MG63 (cell line): Measurements from ENCODE around the gene TSC22D1. TPM values are rescaled to one million over a fixed set of nuclear protein-coding genes. Genes with fewer than 3 reads are reported as not detected.

Experiments
- DNase-seq: peaks from one replicate; pipeline ENCODE4 v3.0.0-alpha.2; 2020
- H3K27me3 ChIP-seq: fragments of 250-450 bp; sonication (Bioruptor Pico); 2 replicates; pipeline ENCODE4 v1.5.1; 2020; ENCODE audit warnings: mild to moderate bottlenecking, moderate library complexity
- H3K36me3 ChIP-seq: fragments of 250-450 bp; sonication (Bioruptor Pico); 2 replicates; pipeline ENCODE4 v1.5.1; 2020; ENCODE audit warnings: mild to moderate bottlenecking, moderate library complexity
- H3K4me3 ChIP-seq: fragments of 250-450 bp; sonication (Bioruptor Pico); 2 replicates; pipeline ENCODE4 v1.5.1; 2020; ENCODE audit warnings: mild to moderate bottlenecking, moderate library complexity
- H3K9me3 ChIP-seq: fragments of 250-450 bp; sonication (Bioruptor Pico); 2 replicates; pipeline ENCODE4 v1.5.1; 2020; ENCODE audit warnings: mild to moderate bottlenecking, moderate library complexity
- total RNA-seq: library from RNA; depleted of rRNA; stranded (reverse); fragments of >200 nt; shearing (Covaris generic); gene quantifications from 2 replicates; pipeline ENCODE4 v1.2.3, GENCODE V29; 2014; ENCODE audit warnings: low replicate concordance

Gene TSC22D1
- total RNA-seq, 1 experiment from 2014 or later, result 62.8 TPM

DNA sequence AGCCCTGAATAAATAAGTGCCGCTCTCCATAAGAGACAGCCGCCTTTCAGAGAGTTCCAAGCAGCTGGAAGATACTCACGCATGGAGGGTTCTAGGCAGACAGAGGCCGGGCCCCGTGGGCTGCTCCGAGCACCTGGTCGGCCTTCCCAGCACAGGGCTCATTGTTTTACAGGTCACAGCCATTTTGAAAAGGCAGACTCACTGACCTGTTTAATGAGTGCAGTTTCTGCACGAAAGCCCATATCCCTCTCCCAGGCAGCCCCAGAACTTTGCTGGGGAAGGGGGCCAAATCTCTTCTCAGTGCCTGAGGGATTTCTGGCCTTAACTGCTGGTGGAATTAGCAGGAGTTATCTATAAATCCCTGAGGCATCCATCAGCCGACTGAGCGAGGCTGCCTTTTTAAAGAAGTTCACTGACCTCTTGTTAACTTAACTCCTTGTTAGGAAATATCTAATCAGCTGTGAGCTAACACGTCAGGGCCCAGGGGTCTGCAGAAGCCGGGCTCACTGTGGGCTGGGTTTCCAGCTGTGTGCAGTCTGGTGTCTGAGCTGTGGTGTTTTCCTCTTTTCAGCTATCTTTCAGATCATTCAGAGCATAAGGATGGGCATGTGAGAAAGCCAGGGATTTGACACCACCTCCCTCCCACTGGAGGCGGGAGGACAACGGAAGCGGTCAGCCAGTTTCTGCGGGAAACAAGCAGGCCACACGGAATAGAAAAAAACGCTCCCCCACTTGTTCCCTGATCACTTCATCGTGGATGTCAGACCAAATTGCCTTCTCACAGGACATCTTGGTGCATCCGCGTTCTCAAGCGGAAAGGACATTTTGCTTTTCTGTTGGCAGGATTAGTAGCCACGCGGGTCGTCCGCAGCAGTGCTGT lies 179.2 kb downstream of the TSC22D1 start:
- Histone ChIP-seq H3K9me3 (no peaks in the 10 kb centered on the region), H3K36me3 (no peaks in the 10 kb centered on the region), H3K27me3 (no peaks in the 10 kb centered on the region), H3K4me3 (no peak overlapping the region)
- no peak for DNase-seq

- Histone ChIP-seq H3K9me3 (no peaks in the 10 kb centered on the region), H3K36me3 (no peaks in the 10 kb centered on the region), H3K27me3 (no peaks in the 10 kb centered on the region), H3K4me3 (no peak overlapping the region)
- DNase-seq, result no peak
Observed at GRCh38 chr13:44395976-44396694, 180.0 kb downstream of the TSC22D1 start.

- no peaks in the 10 kb centered on the region for H3K27me3 ChIP-seq
- DNase-seq, result no peak
- no peaks in the 10 kb centered on the region for H3K9me3 ChIP-seq
- H3K4me3 ChIP-seq, result no peak overlapping the region
- H3K36me3 ChIP-seq, result no peaks in the 10 kb centered on the region
Observed at GRCh38 chr13:44394658-44395057, 181.5 kb downstream of the TSC22D1 start.

GRCh38 chr13:44393391-44393790 lies 182.7 kb downstream of the TSC22D1 start:
- Histone ChIP-seq H3K36me3 (no peaks in the 10 kb centered on the region), H3K4me3 (no peak overlapping the region), H3K9me3 (no peaks in the 10 kb centered on the region), H3K27me3 (no peaks in the 10 kb centered on the region)
- DNase-seq, result no peak

DNA sequence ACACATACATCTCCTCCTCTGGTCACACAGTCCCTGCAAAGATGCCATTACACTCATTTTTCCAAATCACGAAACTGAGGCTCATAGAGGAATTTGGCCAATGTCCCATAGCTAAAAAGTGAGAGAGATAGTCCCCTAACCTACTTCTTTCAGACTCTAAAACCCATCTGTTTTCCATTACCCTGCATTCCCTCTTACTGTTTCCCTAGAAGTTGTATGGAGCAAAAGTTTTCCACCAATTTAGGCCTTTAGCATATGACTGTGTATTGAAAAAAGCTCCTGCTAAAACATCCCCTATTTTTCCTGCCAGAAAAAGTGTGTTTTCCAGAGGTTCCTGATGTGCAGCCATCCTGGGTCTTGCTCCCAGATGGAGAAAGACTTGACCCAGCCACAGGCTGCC lies 186.3 kb downstream of the TSC22D1 start:
- Histone ChIP-seq H3K27me3 (no peaks in the 10 kb centered on the region), H3K9me3 (no peaks in the 10 kb centered on the region), H3K36me3 (no peaks in the 10 kb centered on the region), H3K4me3 (no peak overlapping the region)
- DNase-seq, result no peak

DNA sequence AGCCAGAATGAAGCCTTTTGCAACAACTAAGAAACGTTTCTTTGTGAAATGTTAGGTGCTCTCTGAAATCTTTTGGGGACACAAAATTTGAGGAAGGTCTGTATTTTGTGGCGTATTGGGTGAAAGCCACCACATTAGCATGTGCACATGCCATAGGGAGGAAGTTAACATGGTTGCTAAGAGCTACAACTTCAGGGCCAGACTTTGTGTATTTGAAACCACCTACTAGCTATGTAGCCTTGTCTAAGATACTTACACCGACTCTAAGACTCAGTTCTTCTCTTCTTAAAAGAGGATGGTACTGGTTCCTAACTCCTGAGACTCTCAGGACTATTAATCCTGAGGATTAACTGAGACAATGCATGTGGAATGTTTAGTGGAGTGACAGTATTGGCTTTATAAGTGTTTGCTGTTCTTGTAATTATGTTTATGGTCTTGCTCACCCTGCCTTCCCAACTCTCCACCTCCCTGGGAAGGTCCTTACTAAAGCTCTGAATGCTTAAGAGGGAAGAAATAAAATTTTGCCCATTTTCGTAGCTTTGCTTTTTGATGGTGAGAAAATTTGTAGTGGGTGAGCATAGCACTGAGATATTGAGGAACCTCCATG lies 187.0 kb downstream of the TSC22D1 start:
- DNase-seq, result no peak
- H3K27me3 ChIP-seq, result no peaks in the 10 kb centered on the region
- no peaks in the 10 kb centered on the region for H3K9me3 ChIP-seq
- H3K36me3 ChIP-seq, result no peaks in the 10 kb centered on the region
- H3K4me3 ChIP-seq, result no peak overlapping the region

DNA sequence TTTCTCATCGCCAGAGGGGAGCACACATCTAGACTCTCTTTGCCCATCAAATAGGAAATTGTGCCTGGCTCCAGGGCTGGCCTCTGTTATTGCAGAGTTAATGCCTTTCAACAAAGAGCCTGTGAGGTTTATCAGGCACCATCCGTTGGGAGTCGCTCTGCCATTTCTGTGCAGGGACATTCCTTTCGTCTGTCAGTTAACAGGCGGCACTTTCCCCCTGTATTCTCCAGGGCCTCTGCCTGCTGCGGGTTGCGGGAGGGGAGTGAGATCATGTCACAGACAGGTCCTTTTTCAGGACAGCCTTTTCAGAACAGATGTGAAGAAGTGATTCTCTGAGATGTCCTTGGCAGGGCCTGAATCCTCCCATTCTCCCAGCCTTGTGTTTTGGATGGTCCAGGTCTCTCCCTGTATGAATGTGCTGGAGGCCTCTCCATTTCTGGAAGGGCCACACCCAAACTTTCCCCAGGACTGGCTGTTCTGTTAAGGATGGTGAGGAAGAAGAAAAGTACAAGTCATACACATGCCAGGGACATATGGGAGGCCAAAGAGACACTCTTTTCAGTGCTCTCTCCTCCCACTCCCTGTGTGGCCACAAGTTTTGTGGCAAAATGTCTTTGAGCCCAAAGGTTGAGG lies 187.6 kb downstream of the TSC22D1 start:
- no peaks in the 10 kb centered on the region for H3K36me3 ChIP-seq
- H3K27me3 ChIP-seq, result no peaks in the 10 kb centered on the region
- no peaks in the 10 kb centered on the region for H3K9me3 ChIP-seq
- DNase-seq, result no peak
- H3K4me3 ChIP-seq, result no peak overlapping the region

DNA sequence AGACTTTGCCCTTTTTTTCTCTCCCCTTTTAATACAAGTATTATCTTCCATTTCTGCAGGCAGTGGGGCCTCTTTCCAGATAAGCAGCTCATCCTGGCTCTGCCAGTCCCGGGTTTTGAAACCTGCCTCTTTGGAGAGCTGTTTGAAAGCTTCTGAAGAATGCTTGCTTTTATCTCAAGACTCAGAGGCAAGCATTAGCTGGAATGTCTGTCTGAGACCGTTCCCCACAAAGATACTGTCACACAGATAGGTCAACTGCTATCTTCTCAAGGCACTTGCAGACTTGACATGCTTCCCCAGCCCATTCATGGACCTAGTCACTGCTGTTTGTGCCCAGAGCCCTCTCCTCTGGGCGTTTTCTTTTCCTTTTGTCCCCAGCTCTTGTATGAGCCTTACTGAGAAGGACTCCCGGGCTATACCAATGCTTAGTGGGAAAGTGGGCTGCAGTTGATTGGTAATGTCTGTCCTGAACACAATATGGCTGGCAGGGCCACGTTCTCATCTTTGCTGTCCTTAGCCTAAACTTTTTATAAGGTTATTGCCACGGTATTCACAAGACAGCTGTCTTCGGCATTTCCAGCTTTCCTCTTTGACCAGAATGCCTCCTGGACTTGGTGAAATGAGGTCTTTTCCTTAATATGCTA lies 189.1 kb downstream of the TSC22D1 start:
- Histone ChIP-seq H3K9me3 (no peaks in the 10 kb centered on the region), H3K27me3 (no peaks in the 10 kb centered on the region), H3K4me3 (no peak overlapping the region), H3K36me3 (no peaks in the 10 kb centered on the region)
- no peak for DNase-seq

DNA sequence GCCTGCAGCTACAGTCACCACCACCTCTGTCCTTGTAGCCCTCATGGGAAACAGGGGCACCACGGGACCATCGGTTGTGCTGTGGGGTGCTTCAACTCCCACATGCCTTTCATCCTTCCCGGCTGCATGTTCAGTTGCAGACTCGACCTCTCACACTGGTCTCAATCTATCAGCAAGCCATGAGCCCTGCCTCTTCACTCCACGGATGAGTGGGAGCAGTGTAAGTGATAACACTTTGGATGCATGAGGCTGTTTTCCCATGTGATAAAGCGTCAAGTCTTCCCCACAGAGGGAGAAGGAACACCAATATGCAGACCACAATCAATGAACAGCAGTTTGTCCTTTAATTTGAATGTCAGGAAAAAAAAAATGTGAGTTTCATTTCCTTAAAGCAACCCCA lies 190.3 kb downstream of the TSC22D1 start:
- Histone ChIP-seq H3K4me3 (no peak overlapping the region), H3K9me3 (no peaks in the 10 kb centered on the region), H3K27me3 (no peaks in the 10 kb centered on the region), H3K36me3 (no peaks in the 10 kb centered on the region)
- DNase-seq, result no peak

DNA sequence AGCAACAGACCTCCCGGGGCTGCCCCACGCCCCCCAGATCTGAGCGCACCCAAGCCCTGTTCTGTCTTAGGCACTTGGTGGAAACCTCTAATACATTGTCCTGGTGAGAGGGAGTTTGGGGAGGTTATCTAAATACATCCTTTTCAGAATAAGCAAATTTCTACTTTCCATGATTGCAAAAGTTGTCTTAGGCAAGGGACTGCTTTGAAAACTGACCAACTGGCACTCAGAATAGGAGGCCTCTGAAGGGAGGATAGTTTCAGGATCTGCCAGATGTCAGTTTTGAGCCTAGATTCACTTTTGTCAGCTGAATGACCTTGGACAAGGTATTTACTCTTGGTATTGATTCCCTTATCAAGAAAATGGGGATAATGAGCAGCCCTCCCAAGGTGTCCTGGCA lies 190.7 kb downstream of the TSC22D1 start:
- no peak overlapping the region for H3K4me3 ChIP-seq
- H3K9me3 ChIP-seq, result no peaks in the 10 kb centered on the region
- DNase-seq, result no peak
- no peaks in the 10 kb centered on the region for H3K36me3 ChIP-seq
- H3K27me3 ChIP-seq, result no peaks in the 10 kb centered on the region

DNA sequence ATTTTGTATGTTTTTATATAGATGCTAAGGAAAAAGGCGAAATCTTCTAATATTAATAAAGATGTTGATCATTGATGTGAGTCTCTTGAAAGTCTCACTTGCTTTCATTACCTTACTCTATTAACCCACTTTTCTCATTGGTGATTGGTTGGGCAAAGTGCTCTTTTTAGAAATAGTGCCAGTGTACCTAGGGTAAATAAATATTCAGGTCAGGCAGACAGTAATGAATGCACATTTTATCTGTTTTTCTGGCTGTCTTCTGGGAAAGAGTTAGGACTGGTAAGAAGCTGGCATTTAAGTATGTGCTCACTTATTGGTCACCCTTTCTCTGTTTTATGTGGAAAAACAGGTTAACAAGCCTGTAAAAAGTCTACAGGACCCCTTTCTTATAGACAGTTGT lies 191.4 kb downstream of the TSC22D1 start:
- no peak overlapping the region for H3K4me3 ChIP-seq
- no peaks in the 10 kb centered on the region for H3K36me3 ChIP-seq
- H3K27me3 ChIP-seq, result no peaks in the 10 kb centered on the region
- no peaks in the 10 kb centered on the region for H3K9me3 ChIP-seq
- no peak for DNase-seq

DNA sequence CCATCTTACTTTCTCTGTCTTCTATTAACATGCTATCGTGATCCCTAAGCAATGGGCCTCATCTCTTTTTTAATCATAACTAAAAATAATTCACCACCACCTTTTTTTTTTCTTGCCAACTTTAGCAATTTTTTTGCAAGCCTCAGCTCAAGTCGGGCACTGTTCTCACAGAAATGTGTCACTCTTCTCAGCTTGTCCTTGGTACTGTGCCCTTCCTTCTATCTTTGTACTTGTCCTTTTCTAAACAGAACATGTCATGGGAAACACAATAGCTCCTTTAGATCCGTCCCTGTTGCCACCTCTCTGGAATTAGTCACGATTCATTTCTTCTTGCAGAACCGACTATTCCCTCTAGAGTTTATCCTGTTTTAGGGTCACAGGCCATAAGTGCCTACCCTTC lies 192.2 kb downstream of the TSC22D1 start:
- Histone ChIP-seq H3K36me3 (no peaks in the 10 kb centered on the region), H3K4me3 (no peak overlapping the region), H3K9me3 (no peaks in the 10 kb centered on the region), H3K27me3 (no peaks in the 10 kb centered on the region)
- no peak for DNase-seq

DNA sequence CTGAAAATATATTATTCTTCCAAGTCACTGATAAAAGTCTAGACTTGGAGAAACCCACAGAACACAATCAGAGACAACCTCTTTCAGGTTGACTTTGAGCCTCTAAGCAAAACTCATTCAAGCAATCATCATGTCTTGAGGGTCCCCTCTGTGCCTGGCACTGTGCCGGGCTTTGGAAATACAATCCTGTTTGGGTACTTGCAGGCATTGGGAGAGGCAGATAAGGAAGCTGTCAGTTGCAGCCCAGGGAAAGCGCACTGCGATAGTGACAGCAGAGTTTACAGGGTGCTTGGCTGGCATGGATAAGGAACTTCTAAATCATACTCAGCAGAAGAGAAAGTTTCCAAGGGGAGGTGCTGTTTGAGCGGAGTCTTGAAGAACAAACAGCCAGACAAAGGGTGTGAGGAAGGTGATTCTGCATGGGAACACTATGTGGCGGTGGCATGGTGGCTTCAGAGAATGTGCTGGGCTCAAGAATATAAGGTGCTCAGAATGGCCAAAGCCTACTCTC lies 193.4 kb downstream of the TSC22D1 start:
- H3K27me3 ChIP-seq, result no peaks in the 10 kb centered on the region

More for the DNA sequence above, 193.4 kb downstream of the TSC22D1 start:
- Histone ChIP-seq H3K4me3 (no peak overlapping the region), H3K36me3 (no peaks in the 10 kb centered on the region), H3K9me3 (no peaks in the 10 kb centered on the region)
- no peak for DNase-seq
